Measurements from ENCODE around the gene HSH2D.

- no peak for TF ChIP-seq CTCF (IDR thresholded peaks at IDR 0.05)
- TF ChIP-seq POLR2AphosphoS5 (IDR thresholded peaks at IDR 0.05; ENCODE audit: insufficient read depth in 1 of 2, low read depth in 1 of 2), result no peak
- no peak for TF ChIP-seq POLR2A (IDR thresholded peaks at IDR 0.05)
Observed at GRCh38 chr19:16094360-16095070, 49.0 kb upstream of the HSH2D start.
